ENCODE results near the gene CRMP1.
"Not testable (repeated sequence)": the region's sequence is repeated elsewhere in the genome, so short reads cannot be mapped to it uniquely, and the experiment has no call there.

The CRMP1 gene

GRCh38 chr4:5837483-5837882 is 55.4 kb downstream of the CRMP1 start:
- not testable (repeated sequence) for H3K27ac ChIP-seq (ENCODE audit: low read depth, low read length); H3K4me3 ChIP-seq (ENCODE audit: low read depth, low read length); H3K4me1 ChIP-seq (ENCODE audit: control insufficient read depth, insufficient read depth, low read length, unreplicated experiment); H3K36me3 ChIP-seq (ENCODE audit: insufficient read depth, low read length); H3K79me2 ChIP-seq (ENCODE audit: control insufficient read depth, insufficient read depth, low read length, unreplicated experiment); H2AFZ ChIP-seq (ENCODE audit: low read length, unreplicated experiment)
- H3K27me3 ChIP-seq (ENCODE audit: insufficient read depth, low read length), result peaks cover 19% of the 10 kb centered on the region

- Histone ChIP-seq H3K27me3 (ENCODE audit: insufficient read depth, low read length) (peaks cover 19% of the 10 kb centered on the region), H3K79me2 (ENCODE audit: control insufficient read depth, insufficient read depth, low read length, unreplicated experiment) (no peaks in the 10 kb centered on the region), H3K27ac (ENCODE audit: low read depth, low read length) (no peak overlapping the region), H3K36me3 (ENCODE audit: insufficient read depth, low read length) (no peaks in the 10 kb centered on the region), H3K4me3 (ENCODE audit: low read depth, low read length) (no peak overlapping the region), H2AFZ (ENCODE audit: low read length, unreplicated experiment) (no peak overlapping the region), H3K4me1 (ENCODE audit: control insufficient read depth, insufficient read depth, low read length, unreplicated experiment) (peaks cover 4% of the 10 kb centered on the region)
These were observed 55.9 kb downstream of the CRMP1 start for GRCh38 chr4:5836943-5837342.

GRCh38 chr4:5828005-5828391 is 64.9 kb downstream of the CRMP1 start:
- H3K4me1 ChIP-seq (ENCODE audit: control insufficient read depth, insufficient read depth, low read length, unreplicated experiment), result peaks cover 10% of the 10 kb centered on the region
- H3K27ac ChIP-seq (ENCODE audit: low read depth, low read length), result no peak overlapping the region
- H3K36me3 ChIP-seq (ENCODE audit: insufficient read depth, low read length), result no peaks in the 10 kb centered on the region
- no peaks in the 10 kb centered on the region for H3K79me2 ChIP-seq (ENCODE audit: control insufficient read depth, insufficient read depth, low read length, unreplicated experiment)
- H3K4me3 ChIP-seq (ENCODE audit: low read depth, low read length), result no peak overlapping the region
- H2AFZ ChIP-seq (ENCODE audit: low read length, unreplicated experiment), result no peak overlapping the region
- H3K27me3 ChIP-seq (ENCODE audit: insufficient read depth, low read length), result no peaks in the 10 kb centered on the region

- Histone ChIP-seq H3K27ac (ENCODE audit: low read depth, low read length) (no peak overlapping the region), H3K79me2 (ENCODE audit: control insufficient read depth, insufficient read depth, low read length, unreplicated experiment) (no peaks in the 10 kb centered on the region), H3K4me3 (ENCODE audit: low read depth, low read length) (no peak overlapping the region), H3K36me3 (ENCODE audit: insufficient read depth, low read length) (0 out of 2 replicates have a peak, but pooled peaks cover under 1% of the 10 kb centered on the region), H2AFZ (ENCODE audit: low read length, unreplicated experiment) (no peak overlapping the region), H3K4me1 (ENCODE audit: control insufficient read depth, insufficient read depth, low read length, unreplicated experiment) (peaks cover 10% of the 10 kb centered on the region), H3K27me3 (ENCODE audit: insufficient read depth, low read length) (no peaks in the 10 kb centered on the region)
These were observed 65.5 kb downstream of the CRMP1 start for GRCh38 chr4:5827108-5828004.

GRCh38 chr4:5826437-5827107 is 66.3 kb downstream of the CRMP1 start:
- H3K4me3 ChIP-seq (ENCODE audit: low read depth, low read length), result no peak overlapping the region
- peaks cover 8% of the 10 kb centered on the region; the same call in 1 of the 2 replicates for H3K36me3 ChIP-seq (ENCODE audit: insufficient read depth, low read length)
- no peaks in the 10 kb centered on the region for H3K27me3 ChIP-seq (ENCODE audit: insufficient read depth, low read length)
- H3K4me1 ChIP-seq (ENCODE audit: control insufficient read depth, insufficient read depth, low read length, unreplicated experiment), result peaks cover 10% of the 10 kb centered on the region
- H3K27ac ChIP-seq (ENCODE audit: low read depth, low read length), result no peak overlapping the region
- no peak overlapping the region for H2AFZ ChIP-seq (ENCODE audit: low read length, unreplicated experiment)
- no peaks in the 10 kb centered on the region for H3K79me2 ChIP-seq (ENCODE audit: control insufficient read depth, insufficient read depth, low read length, unreplicated experiment)

GRCh38 chr4:5825321-5826041 is 67.4 kb downstream of the CRMP1 start:
- Histone ChIP-seq H3K4me3 (ENCODE audit: low read depth, low read length) (no peak overlapping the region), H3K27me3 (ENCODE audit: insufficient read depth, low read length) (no peaks in the 10 kb centered on the region), H2AFZ (ENCODE audit: low read length, unreplicated experiment) (no peak overlapping the region), H3K79me2 (ENCODE audit: control insufficient read depth, insufficient read depth, low read length, unreplicated experiment) (no peaks in the 10 kb centered on the region), H3K27ac (ENCODE audit: low read depth, low read length) (no peak overlapping the region), H3K4me1 (ENCODE audit: control insufficient read depth, insufficient read depth, low read length, unreplicated experiment) (peaks cover 10% of the 10 kb centered on the region), H3K36me3 (ENCODE audit: insufficient read depth, low read length) (peaks cover 15% of the 10 kb centered on the region)

- Histone ChIP-seq H3K4me1 (ENCODE audit: control insufficient read depth, insufficient read depth, low read length, unreplicated experiment) (peaks cover 10% of the 10 kb centered on the region), H3K27ac (ENCODE audit: low read depth, low read length) (no peak overlapping the region), H3K79me2 (ENCODE audit: control insufficient read depth, insufficient read depth, low read length, unreplicated experiment) (no peaks in the 10 kb centered on the region), H3K4me3 (ENCODE audit: low read depth, low read length) (no peak overlapping the region), H3K27me3 (ENCODE audit: insufficient read depth, low read length) (no peaks in the 10 kb centered on the region), H2AFZ (ENCODE audit: low read length, unreplicated experiment) (no peak overlapping the region), H3K36me3 (ENCODE audit: insufficient read depth, low read length) (peaks cover 15% of the 10 kb centered on the region)
These were observed 68.3 kb downstream of the CRMP1 start for GRCh38 chr4:5824635-5825034.

- Histone ChIP-seq H3K4me1 (ENCODE audit: control insufficient read depth, insufficient read depth, low read length, unreplicated experiment) (peaks cover 10% of the 10 kb centered on the region), H3K27me3 (ENCODE audit: insufficient read depth, low read length) (no peaks in the 10 kb centered on the region), H3K4me3 (ENCODE audit: low read depth, low read length) (no peak overlapping the region), H3K27ac (ENCODE audit: low read depth, low read length) (no peak overlapping the region), H3K36me3 (ENCODE audit: insufficient read depth, low read length) (peaks cover 15% of the 10 kb centered on the region), H3K79me2 (ENCODE audit: control insufficient read depth, insufficient read depth, low read length, unreplicated experiment) (no peaks in the 10 kb centered on the region), H2AFZ (ENCODE audit: low read length, unreplicated experiment) (no peak overlapping the region)
These were observed 68.7 kb downstream of the CRMP1 start for GRCh38 chr4:5824227-5824626.

GRCh38 chr4:5823542-5824211 is 69.2 kb downstream of the CRMP1 start:
- Histone ChIP-seq H3K36me3 (ENCODE audit: insufficient read depth, low read length) (peaks cover 15% of the 10 kb centered on the region), H3K27ac (ENCODE audit: low read depth, low read length) (no peak overlapping the region), H3K79me2 (ENCODE audit: control insufficient read depth, insufficient read depth, low read length, unreplicated experiment) (no peaks in the 10 kb centered on the region), H3K4me1 (ENCODE audit: control insufficient read depth, insufficient read depth, low read length, unreplicated experiment) (peaks cover 10% of the 10 kb centered on the region), H2AFZ (ENCODE audit: low read length, unreplicated experiment) (no peak overlapping the region), H3K27me3 (ENCODE audit: insufficient read depth, low read length) (no peaks in the 10 kb centered on the region), H3K4me3 (ENCODE audit: low read depth, low read length) (no peak overlapping the region)

GRCh38 chr4:5822619-5823018 is 70.3 kb downstream of the CRMP1 start:
- H3K36me3 ChIP-seq (ENCODE audit: insufficient read depth, low read length), result peaks cover 24% of the 10 kb centered on the region
- no peak overlapping the region for H3K4me3 ChIP-seq (ENCODE audit: low read depth, low read length)
- H3K27me3 ChIP-seq (ENCODE audit: insufficient read depth, low read length), result no peaks in the 10 kb centered on the region
- no peak overlapping the region for H3K27ac ChIP-seq (ENCODE audit: low read depth, low read length)
- peaks cover 10% of the 10 kb centered on the region for H3K4me1 ChIP-seq (ENCODE audit: control insufficient read depth, insufficient read depth, low read length, unreplicated experiment)
- H3K79me2 ChIP-seq (ENCODE audit: control insufficient read depth, insufficient read depth, low read length, unreplicated experiment), result no peaks in the 10 kb centered on the region
- H2AFZ ChIP-seq (ENCODE audit: low read length, unreplicated experiment), result no peak overlapping the region
